Measurements from ENCODE around the gene INTU. TPM values are rescaled to one million over a fixed set of nuclear protein-coding genes. Genes with fewer than 3 reads are reported as not detected.

The INTU gene
- total RNA-seq, 6 experiments from 2014 or later: 1.1 to 2.0 (median 1.3) TPM

DNA sequence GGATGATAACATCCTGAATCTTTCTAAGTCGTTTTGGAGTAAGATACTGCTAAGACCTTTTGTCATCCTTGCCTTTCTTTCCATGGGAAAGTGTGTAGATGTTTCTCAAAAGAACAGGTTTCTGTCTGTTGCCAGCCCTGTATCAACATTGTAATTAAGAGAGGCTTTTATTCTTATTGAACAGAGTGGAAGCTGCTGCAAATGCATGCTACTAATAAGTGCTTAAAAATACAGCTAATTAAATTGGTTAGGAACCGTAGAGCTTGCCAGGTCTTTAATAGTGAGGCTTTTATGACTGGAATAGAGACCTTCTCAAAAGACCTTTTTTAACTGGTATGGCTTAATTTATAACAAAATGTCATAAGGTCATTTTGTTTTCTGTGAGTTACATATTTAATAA is 34.4 kb downstream of the INTU start:
- Histone ChIP-seq H3K4me1 (no peaks in the 10 kb centered on the region), H3K9me3 (no peaks in the 10 kb centered on the region), H3K36me3 (no peaks in the 10 kb centered on the region), H3K4me3 (no peak overlapping the region), H3K27me3 (no peaks in the 10 kb centered on the region), H3K27ac (no peak overlapping the region)
- intact Hi-C loops (cut with DNase I): no loop called here
- no peak for ATAC-seq
- WGBS (ENCODE audit: insufficient coverage, low coverage, low lambda C conversion rate, missing lambda C conversion rate): 44% methylated on average over 2 of the region's 2 CpGs
- no peak for DNase-seq
- no peak for TF ChIP-seq POLR2A (IDR thresholded peaks at IDR 0.05)
- TF ChIP-seq, protein P1, sequence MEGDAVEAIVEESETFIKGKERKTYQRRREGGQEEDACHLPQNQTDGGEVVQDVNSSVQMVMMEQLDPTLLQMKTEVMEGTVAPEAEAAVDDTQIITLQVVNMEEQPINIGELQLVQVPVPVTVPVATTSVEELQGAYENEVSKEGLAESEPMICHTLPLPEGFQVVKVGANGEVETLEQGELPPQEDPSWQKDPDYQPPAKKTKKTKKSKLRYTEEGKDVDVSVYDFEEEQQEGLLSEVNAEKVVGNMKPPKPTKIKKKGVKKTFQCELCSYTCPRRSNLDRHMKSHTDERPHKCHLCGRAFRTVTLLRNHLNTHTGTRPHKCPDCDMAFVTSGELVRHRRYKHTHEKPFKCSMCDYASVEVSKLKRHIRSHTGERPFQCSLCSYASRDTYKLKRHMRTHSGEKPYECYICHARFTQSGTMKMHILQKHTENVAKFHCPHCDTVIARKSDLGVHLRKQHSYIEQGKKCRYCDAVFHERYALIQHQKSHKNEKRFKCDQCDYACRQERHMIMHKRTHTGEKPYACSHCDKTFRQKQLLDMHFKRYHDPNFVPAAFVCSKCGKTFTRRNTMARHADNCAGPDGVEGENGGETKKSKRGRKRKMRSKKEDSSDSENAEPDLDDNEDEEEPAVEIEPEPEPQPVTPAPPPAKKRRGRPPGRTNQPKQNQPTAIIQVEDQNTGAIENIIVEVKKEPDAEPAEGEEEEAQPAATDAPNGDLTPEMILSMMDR (IDR thresholded peaks at IDR 0.05): no peak

DNA sequence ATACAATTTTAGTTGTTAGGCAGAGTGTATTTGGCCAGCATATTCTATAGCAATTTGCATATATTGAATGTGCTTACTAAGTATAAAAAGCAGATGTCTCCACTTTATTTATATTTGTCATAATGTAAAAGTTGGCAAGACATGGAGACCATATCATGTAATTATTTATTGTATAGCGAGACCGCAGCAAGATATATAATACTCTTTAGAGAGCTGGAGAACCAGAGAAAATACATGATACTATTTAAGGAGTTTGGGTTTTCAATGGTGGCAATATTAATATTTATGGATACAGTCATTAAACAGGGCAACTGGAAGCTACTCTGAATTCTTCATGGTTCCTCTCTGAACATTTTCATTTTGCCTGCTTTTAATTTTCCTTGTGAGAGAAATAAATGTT is 35.0 kb downstream of the INTU start:
- intact Hi-C loops (cut with DNase I): no loop called here
- Histone ChIP-seq H3K27ac (no peak overlapping the region), H3K4me3 (no peak overlapping the region), H3K9me3 (no peaks in the 10 kb centered on the region), H3K4me1 (no peaks in the 10 kb centered on the region), H3K27me3 (no peaks in the 10 kb centered on the region), H3K36me3 (no peaks in the 10 kb centered on the region)
- no peak for TF ChIP-seq POLR2A (IDR thresholded peaks at IDR 0.05)
- TF ChIP-seq, protein P1 (IDR thresholded peaks at IDR 0.05): no peak
- WGBS (ENCODE audit: insufficient coverage, low coverage, low lambda C conversion rate, missing lambda C conversion rate): 100% methylated on average over 2 of the region's 2 CpGs
- no peak for DNase-seq
- no peak for ATAC-seq

DNA sequence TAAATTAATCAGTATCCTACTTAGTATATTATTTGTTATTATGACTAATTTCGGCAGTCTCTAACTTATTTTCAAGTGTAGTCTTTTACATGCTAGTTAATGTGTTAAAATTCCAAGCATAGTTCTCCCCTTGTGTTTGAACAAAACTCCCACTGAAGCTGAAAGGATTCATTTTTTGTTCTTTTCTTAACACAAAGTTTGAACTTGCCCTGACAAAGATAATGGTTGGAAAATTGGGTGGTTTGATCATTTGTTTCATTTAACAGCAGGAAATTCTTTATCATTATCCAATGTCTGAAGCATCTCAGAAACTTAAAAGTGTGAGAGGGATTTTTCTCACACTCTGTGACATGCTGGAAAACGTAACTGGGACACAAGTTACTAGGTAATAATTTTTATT is 36.0 kb downstream of the INTU start:
- WGBS (ENCODE audit: insufficient coverage, low coverage, low lambda C conversion rate, missing lambda C conversion rate): 61% methylated on average over 2 of the region's 2 CpGs
- H3K27ac ChIP-seq: no peak overlapping the region
- no peaks in the 10 kb centered on the region for H3K4me1 ChIP-seq
- no peaks in the 10 kb centered on the region for H3K27me3 ChIP-seq
- DNase-seq (no peak), ATAC-seq (no peak)
- no peaks in the 10 kb centered on the region for H3K9me3 ChIP-seq
- intact Hi-C loops (cut with DNase I): no loop called here
- TF ChIP-seq, protein P1 (IDR thresholded peaks at IDR 0.05): no peak
- TF ChIP-seq POLR2A (IDR thresholded peaks at IDR 0.05): no peak
- H3K36me3 ChIP-seq: no peaks in the 10 kb centered on the region
- H3K4me3 ChIP-seq: no peak overlapping the region

DNA sequence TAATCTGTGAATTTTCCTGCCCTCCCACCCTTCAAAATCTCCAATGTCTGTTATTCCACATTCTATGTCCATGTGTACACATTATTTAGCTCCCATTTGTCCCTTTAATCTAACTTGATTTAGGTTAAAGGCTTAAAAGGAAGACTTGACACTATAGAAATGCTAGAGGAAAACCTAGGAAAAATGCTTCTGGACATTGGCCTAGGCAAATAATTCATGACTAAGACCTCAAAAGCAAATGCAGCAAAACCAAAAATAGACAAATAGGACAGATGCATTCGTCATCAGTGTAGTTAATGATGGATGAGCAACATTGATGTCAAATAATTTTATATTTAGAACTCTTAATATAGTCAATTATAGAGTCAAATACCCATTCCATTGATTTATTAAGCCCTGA is 36.9 kb downstream of the INTU start:
- TF ChIP-seq, protein P1 (IDR thresholded peaks at IDR 0.05): no peak
- TF ChIP-seq POLR2A (IDR thresholded peaks at IDR 0.05): no peak
- H3K9me3 ChIP-seq: no peaks in the 10 kb centered on the region
- H3K4me3 ChIP-seq: no peak overlapping the region
- H3K4me1 ChIP-seq: no peaks in the 10 kb centered on the region
- ATAC-seq: peak in 1 of 4 donors; percentile 24
- DNase-seq: no peak
- intact Hi-C loops (cut with DNase I): no loop called here
- H3K36me3 ChIP-seq: no peaks in the 10 kb centered on the region
- 67% methylated on average over 1 of the region's 1 CpG for WGBS (ENCODE audit: insufficient coverage, low coverage, low lambda C conversion rate, missing lambda C conversion rate)
- H3K27me3 ChIP-seq: no peaks in the 10 kb centered on the region
- no peak overlapping the region for H3K27ac ChIP-seq

DNA sequence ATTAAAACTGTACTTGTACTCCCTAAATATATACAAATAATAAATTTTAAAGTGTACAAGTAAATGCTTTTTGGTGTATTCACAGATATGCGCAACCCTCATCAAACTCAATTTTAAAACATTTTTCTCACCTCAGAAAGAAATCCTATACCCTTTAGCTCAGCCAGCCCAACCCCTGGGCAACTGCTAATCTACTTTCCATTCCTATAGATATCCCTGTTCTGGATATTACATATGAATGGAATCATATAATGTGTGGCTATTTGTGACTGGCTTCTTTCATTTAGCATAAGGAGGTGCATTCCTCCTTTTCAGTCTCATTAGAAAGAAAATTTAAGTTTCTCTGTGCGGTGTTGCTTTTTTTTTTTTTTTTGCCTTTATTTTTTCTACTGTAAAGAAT is 39.4 kb downstream of the INTU start:
- WGBS (ENCODE audit: insufficient coverage, low coverage, low lambda C conversion rate, missing lambda C conversion rate): 92% methylated on average over 2 of the region's 2 CpGs
- ATAC-seq (no peak), DNase-seq (no peak)
- intact Hi-C loops (cut with DNase I): no loop called here
- Histone ChIP-seq H3K4me3 (no peak overlapping the region), H3K27me3 (no peaks in the 10 kb centered on the region), H3K27ac (no peak overlapping the region), H3K36me3 (no peaks in the 10 kb centered on the region), H3K9me3 (no peaks in the 10 kb centered on the region), H3K4me1 (no peaks in the 10 kb centered on the region)
- TF ChIP-seq, protein P1 (IDR thresholded peaks at IDR 0.05): no peak
- TF ChIP-seq POLR2A (IDR thresholded peaks at IDR 0.05): no peak

All from right lobe of liver (tissue), 6 donors.